CD4-positive, alpha-beta T cell treated with Interferon gamma for 1 hour (primary cell): ENCODE measurements around the gene CISTR.
"Not testable (repeated sequence)": the region's sequence is repeated elsewhere in the genome, so short reads cannot be mapped to it uniquely, and the experiment has no call there.

Experiments used
- DNase-seq: peaks from one replicate; pipeline ENCODE4 v3.0.0-alpha.2; 2020

CISTR gene

GRCh38 chr12:53740130-53740491 is 11.7 kb downstream of the CISTR start:
- no peak for DNase-seq

- DNase-seq: no peak
Observed at GRCh38 chr12:53739214-53740129, 12.3 kb downstream of the CISTR start.

GRCh38 chr12:53738406-53739213 is 13.2 kb downstream of the CISTR start:
- no peak for DNase-seq

GRCh38 chr12:53737951-53738405 is 13.8 kb downstream of the CISTR start:
- DNase-seq: no peak

DNA sequence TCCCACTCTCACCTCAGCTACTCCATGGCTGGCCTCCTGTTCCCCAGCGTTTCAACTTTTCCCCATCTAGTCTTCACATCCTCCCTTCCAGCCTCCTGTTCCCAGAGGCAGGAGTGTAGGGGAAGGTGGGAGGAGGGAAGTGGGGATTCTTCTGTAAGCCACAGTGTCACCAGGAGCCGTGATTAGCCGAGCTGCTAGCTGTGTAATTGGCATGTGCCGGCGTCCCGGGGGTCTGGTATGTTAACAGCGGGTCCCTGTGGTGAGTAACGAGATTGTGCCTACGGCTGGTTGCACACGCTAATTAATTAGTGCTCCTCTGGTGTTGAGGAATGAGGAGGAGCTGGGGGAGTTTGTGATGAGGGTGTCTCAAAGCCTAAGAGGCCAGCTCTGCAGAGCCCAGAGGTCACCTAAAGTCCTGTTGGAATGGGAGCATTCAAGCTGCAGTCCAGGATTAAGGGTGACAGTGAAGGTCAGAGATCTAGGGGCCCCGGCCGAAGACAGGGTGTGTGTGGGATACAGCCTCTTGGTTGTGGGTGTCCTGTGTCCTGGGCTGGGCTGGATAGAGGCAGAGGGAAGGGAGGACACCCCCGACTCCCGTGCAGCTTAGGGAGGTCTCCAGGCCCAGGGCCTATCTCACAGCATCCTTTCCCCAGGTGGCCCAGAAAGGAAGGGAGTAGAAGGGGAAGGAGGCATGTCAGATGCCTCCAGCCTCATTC is 14.5 kb downstream of the CISTR start:
- no peak for DNase-seq

DNA sequence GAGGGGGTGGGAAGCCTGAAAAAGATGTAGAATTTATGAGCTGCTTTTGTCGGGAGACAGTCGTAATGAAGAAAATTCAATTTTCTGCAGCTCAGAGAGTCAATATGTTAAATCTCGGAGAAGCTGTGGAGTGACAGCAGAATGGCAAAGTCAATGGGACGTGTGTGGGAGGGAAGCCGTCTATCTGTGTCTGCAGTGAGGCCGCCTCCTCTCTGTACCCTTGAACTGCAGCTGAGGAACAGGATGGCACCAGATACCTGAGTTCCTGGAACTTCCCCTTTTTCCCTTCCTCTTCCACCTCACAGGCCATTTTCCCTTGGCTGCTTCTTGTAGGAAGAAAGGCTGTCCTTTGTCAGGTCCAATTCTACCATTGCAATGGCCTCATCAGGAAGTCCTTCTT is 15.2 kb downstream of the CISTR start:
- no peak for DNase-seq

GRCh38 chr12:53735556-53735955 is 16.2 kb downstream of the CISTR start:
- no peak for DNase-seq

GRCh38 chr12:53734425-53734824 is 17.4 kb downstream of the CISTR start:
- DNase-seq: no peak

DNA sequence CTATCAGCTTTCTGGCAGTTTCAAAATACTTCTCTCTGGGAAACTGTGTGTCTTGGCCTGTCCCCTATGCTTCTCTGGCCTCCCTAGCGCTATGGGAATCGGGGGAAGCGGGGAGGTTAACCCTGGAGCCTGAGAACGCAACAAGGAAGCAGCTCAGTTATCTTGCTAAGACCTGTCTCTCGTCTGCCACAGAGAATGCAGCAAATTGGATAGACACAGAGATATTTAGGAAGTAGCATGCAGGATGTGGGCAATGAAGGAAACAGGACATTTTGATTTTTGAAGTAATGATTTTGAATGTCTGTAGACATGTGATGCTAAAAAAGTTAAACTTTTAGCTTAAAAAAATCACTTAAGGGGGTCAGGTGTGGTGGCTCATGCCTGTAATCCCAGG is 18.0 kb downstream of the CISTR start:
- no peak for DNase-seq

- DNase-seq: no peak
Observed at GRCh38 chr12:53733051-53733806, 18.6 kb downstream of the CISTR start.

DNA sequence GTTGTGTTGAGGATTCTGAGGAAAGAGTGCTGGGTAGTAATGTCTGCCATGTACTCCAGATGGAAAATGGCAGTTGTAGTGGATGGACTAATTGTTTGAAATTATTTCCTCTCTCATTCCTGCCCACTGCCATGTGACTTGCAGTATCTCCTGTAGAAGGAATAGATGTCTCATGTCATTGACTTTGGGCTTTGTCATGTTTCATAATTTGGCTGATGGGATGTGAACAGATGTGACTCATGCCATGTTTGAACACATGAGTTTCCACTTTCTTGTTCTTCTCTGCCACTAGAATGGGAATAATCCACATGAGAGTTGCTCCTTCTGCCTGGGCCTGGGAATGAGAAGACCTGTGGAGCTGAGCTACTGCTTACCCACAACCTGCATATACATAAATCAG is 22.1 kb downstream of the CISTR start:
- no peak for DNase-seq

DNA sequence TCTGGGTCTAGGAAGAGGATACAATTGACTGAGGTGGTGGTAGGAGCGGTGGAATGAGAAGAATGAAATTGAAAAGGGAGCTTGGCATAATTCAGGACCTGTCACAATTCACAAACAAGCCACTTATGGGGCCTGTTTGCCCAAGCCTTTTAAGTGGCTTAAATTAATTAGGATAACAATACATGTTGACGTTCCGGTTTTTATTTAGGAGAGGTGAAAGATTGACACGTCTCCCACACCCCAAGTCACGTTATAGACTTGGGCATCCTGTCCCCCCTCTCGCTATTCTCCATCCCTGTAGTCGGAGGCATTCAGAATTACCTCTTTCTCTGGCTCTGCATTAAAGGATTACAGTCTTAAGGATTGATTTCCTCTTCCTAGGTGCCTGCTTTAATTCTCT is 23.6 kb downstream of the CISTR start:
- DNase-seq: no peak

- DNase-seq: peak; percentile 96
Observed at GRCh38 chr12:53727310-53728041, 24.3 kb downstream of the CISTR start, which contains the start of gene CALCOCO1. CALCOCO1 (minus strand) TSS chr12:53727452; CDS start chr12:53725242, 2,210 bp downstream.

- DNase-seq: no peak
Observed at GRCh38 chr12:53726946-53727309, 24.9 kb downstream of the CISTR start.

GRCh38 chr12:53726341-53726740 is 25.4 kb downstream of the CISTR start:
- DNase-seq: no peak

GRCh38 chr12:53725824-53726223 is 26.0 kb downstream of the CISTR start:
- no peak for DNase-seq

DNA sequence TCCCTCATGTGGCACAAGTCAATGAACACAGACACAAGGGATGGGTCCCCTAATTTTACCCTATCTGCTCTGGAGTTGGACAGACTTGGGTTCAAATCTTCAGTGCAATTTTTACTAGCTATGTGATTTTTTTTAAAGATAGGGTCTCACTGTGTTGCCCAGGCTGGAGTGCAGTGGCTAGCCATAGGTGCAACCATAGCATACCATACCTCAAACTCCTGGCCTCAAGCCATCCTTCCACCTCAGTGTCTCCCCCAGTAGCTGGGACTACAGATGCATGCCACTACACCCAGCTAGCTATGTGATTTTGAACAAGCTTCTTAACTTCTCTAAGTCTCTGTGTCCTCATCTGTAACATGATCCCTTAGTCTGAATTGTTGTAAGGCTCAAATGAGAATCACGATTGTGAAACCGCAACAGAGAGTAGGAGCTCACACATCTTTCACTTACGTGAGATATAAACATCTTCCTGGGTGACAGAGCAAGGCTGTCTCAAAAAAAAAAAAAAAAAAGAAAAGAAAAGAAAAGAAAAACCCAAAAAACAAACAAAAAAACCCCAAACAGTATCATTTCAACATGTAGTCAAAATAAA is 29.2 kb downstream of the CISTR start:
- no peak for DNase-seq

GRCh38 chr12:53720946-53721345 is 30.8 kb downstream of the CISTR start:
- DNase-seq: no peak

- no peak for DNase-seq
Observed at GRCh38 chr12:53719649-53720048, 32.1 kb downstream of the CISTR start.

GRCh38 chr12:53718567-53718966 is 33.2 kb downstream of the CISTR start:
- DNase-seq: not testable (repeated sequence)

DNA sequence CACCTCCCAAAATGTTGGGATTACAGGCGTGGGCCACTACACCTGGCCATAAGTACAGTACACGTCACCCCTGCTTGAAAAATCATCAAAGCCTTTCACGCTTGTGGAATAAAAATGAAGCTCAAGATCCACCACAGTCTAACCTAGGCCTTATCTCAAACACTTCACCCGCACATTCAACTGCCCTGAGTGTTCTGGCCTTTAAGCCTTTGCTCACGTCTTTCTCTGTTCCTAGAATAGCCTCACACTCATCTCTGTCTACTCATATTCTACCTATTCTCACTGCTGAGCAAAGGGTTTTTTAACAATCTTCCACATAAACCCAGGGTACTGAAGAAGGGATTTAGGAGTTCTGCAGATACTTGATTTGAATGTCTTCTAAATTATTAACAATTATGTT is 34.5 kb downstream of the CISTR start:
- no peak for DNase-seq
